ENCODE data around the gene SF3A2.

Gene SF3A2

GRCh38 chr19:2207991-2208860, 28.4 kb upstream of the SF3A2 start:
- DNase-seq: no peak

GRCh38 chr19:2208975-2209374, 27.6 kb upstream of the SF3A2 start:
- DNase-seq: no peak

GRCh38 chr19:2209408-2209807, 27.2 kb upstream of the SF3A2 start:
- DNase-seq: no peak

- DNase-seq: no peak
Measured at GRCh38 chr19:2210206-2210605, 26.4 kb upstream of the SF3A2 start.

GRCh38 chr19:2210987-2211740, 25.5 kb upstream of the SF3A2 start:
- no peak for DNase-seq

- DNase-seq: no peak
Measured at GRCh38 chr19:2212861-2213711, 23.5 kb upstream of the SF3A2 start.

GRCh38 chr19:2213799-2214198, 22.8 kb upstream of the SF3A2 start:
- no peak for DNase-seq

GRCh38 chr19:2214251-2214650, 22.4 kb upstream of the SF3A2 start:
- no peak for DNase-seq

GRCh38 chr19:2215281-2215751, 21.3 kb upstream of the SF3A2 start:
- no peak for DNase-seq

GRCh38 chr19:2216361-2217225, 20.0 kb upstream of the SF3A2 start:
- DNase-seq: no peak

GRCh38 chr19:2217591-2217990, 19.0 kb upstream of the SF3A2 start:
- no peak for DNase-seq

GRCh38 chr19:2219726-2220125, 16.9 kb upstream of the SF3A2 start:
- no peak for DNase-seq

GRCh38 chr19:2221250-2221831, 15.3 kb upstream of the SF3A2 start:
- no peak for DNase-seq

GRCh38 chr19:2221918-2222317, 14.7 kb upstream of the SF3A2 start:
- DNase-seq: no peak

- DNase-seq: no peak
Measured at GRCh38 chr19:2223391-2223790, 13.2 kb upstream of the SF3A2 start.

- no peak for DNase-seq
Measured at GRCh38 chr19:2223959-2224358, 12.7 kb upstream of the SF3A2 start.

GRCh38 chr19:2224754-2225349, 11.8 kb upstream of the SF3A2 start:
- DNase-seq: no peak

GRCh38 chr19:2225415-2226050, 11.1 kb upstream of the SF3A2 start:
- DNase-seq: no peak

- no peak for DNase-seq
Measured at GRCh38 chr19:2226051-2226839, 10.4 kb upstream of the SF3A2 start.

- no peak for DNase-seq
Measured at GRCh38 chr19:2226840-2227360, 9.7 kb upstream of the SF3A2 start.

Measured in NCI-H1436 treated with DMSO at 0.1 percent for 48 hours (cell line).